HPDE6-E6E7 (cell line): ENCODE measurements around the gene ANXA4.
A peak's percentile ranks its signal among the peaks of the same experiment; 100 is the strongest.
"Not testable (repeated sequence)": the region's sequence is repeated elsewhere in the genome, so short reads cannot be mapped to it uniquely, and the experiment has no call there.

ENCODE experiments used
- DNase-seq: peaks from one replicate; pipeline ENCODE4 v3.0.0; 2011; ENCODE audit warnings: missing footprints; ENCODE audit errors: extremely low spot score

ANXA4 gene

DNA sequence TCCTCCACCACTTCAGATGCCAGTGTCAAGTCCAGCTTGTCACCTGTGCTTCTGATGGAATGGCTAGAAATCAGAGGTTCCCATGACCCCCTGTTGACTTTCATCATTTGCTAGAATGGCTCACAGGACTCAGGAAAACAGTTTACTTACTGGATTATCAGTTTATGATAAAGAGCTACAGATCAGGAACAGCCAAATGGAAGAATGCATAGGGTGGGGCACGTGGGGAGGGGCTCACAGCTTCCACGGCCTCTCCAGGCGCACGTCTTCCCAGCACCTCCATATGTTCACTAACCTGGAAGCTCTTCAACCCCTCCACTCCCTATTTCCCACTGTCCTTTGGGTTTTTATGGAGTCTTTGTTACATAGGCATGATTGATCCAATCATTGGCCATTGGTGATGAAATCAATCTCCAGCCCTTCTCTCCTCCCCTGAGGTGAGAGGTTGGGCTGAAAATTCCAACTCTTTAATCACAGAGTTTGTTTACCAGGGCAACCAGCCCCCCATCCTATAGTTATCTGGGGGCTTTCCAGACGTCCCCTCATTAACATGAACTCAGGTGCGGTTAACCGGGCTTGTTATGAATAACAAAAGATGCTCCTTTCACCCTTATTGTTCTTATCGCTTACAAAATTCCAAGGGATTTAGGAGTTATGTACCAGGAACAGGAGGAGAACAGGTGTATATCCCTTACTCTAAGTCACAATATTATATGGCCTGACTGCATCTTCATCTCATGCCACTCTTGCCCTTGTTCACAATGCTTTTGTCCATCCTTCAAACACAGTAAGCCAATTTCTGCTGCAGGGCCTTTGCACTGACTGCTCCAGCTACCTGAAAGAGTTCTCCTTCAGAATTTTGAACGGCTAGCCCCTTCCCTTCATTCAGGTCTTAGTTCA, 35.2 kb downstream of the ANXA4 start:
- no peak for DNase-seq

DNA sequence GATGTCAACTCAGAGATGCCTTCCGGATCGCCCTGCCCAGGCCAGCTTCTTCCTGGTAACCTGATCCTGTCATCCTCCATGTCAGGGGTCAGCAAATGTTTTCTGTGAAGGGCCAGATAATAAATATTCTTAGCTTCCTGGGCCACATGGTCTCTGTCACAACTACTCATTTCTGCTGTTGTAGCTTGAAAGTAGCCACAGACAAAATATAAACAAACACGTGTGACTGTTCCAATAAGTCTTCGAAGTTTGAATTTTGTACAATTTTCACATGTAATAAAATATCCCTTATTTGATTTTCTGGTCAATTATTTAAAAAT, 35.8 kb downstream of the ANXA4 start:
- DNase-seq: no peak

DNA sequence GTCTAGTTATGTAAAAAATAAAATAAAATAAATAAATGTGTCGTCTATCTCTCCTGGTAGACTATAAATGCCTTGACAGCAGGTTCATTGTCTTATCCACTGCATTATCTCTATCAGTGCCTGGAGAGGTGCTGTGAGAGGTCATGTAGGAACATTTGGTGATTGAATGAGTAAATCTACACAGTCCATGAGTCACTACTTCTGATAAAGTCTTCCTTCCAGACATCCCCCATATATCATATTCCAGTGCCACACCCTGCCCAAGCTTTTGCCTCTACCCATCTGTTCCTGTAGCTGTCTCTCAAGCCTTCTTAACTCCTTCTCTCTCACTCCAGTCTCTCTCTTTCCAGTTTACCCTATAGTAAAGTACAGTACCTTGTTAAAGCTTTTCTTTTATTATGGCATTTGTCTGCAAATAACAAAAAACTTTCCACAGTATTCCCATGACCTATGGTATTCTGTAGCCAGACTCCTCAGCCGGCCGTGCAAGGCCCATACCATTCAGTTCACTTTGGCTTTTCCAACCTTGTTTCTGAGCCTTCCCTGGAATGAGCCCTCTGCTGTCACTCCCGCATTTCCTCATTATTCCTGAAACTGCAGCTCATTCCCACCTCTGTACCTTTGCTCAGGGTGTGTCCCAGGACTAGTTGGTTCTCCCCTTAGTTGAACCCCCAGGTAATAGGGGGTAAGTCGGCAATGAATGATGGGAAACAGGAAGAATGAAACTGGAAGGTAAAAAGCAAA, 37.5 kb downstream of the ANXA4 start:
- DNase-seq: peak; percentile 73

DNA sequence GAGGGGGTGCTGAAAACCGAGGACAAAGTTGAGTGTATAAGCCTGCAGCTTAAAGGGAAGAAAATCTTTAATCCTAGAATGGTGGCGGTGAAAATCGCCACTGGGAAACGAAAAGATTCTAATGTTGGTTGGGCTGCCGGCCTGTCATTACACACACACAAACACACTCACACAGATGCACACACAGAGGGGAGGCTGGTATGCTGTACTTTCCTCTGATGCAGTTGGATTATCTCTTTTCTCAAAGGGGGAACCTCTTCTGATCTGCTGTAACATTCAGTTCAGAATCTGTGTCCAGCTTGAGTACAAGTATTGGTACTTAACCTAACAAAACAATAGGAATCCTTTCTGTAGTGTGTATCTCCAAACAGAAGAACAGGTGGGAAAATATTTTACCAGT, 39.0 kb downstream of the ANXA4 start:
- DNase-seq: no peak

DNA sequence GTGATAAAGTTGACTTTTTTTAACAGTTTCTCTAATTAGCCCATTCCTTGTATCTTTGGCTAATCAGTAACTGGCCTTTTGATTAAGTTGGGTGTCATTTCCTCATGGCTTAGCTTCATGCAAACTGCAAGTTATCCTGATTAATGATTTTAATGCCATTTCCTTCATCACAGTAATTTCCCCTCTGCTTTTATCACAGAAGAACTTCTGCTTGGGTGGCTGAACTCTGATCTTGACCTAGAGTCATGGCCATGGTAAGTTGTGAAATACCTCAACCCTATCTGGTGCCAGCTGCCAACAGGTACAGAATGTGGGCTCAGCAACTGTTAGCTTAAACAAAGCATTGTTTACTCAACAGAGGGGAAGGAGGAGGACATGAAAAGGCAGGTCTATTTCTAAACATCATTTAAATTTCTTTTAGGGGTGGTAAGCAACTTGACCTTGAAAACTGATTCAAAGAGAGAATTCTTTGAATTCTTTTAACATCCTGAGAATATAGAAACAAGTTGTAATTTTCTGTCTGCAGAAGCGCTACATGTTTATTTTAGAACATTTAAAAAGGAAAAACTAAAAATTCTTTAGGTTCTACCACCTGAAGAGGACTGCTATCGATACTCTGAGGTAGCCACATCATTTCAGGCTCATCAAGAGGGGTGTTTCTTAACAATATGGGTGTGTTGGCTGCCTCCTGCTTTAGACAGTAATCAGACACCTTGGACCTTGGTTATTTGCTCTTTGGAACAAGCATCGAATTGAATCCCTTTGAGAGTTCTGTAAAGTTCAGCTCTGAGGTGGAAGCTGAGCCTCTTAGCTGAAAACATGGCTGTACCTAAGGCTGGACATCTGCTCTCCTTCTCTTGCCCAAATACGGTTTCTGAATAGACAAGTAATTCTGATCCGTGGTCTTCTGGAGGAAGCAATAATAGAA, 39.7 kb downstream of the ANXA4 start:
- no peak for DNase-seq

DNA sequence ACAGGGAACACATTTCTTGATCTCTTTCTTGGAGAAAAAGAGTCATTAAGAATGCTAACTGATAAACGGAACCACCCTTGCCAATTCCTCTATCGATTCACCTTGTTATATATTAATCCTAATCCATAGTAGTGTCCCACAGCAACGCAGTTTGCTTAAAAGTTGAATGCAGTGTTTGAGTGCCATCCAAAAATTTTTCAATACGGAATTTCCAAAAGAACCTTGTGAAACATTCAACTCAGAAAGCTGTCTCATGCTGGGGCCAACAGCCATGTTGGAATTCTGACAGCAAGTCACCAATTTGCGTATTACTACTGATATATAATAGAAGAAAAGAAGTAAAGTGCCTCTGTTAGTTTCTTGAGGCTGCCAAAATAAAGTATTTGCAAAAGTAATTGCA, 42.3 kb downstream of the ANXA4 start:
- no peak for DNase-seq

DNA sequence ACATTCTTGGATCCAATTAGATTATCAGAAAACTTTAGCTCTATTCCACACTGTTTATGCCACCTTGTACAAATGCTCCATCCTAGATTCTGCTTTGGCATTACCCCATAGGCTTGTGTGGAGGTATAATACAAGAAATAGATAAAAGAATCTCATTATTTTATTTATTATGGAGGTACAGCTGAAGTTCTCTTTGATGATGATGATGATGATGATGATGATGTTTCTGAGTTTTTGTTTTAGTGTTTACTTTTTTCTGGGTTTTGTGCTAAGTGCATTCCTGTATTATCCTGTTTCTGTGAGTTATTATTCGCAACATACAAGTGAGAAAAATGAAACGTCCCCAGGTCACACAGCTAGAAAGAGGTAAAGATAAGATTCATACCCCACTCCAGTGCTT, 43.4 kb downstream of the ANXA4 start:
- DNase-seq: no peak

DNA sequence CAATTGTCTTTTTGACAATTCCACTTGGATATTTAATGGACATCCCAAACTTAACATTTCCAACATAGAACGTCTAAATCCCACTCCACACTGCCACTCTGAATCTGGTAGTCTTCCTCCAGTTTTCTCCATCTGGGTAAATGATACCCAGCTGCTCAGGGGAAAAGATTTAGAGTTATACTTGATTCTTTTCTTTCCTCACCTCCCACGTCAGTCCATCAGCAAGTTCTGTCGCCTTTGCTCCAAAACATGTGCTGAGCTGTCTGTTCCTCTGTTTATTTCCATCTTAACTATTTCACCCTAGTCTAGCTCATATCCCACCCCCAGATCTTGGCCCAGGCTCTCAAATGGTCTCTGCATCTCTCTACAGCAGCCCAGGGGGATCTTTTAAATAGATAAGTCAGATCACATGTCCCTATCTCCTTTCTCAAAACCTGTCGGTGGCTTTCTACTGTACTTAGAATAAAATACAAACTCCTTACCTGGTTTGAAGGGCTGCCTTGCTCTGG, 44.2 kb downstream of the ANXA4 start:
- DNase-seq: no peak

DNA sequence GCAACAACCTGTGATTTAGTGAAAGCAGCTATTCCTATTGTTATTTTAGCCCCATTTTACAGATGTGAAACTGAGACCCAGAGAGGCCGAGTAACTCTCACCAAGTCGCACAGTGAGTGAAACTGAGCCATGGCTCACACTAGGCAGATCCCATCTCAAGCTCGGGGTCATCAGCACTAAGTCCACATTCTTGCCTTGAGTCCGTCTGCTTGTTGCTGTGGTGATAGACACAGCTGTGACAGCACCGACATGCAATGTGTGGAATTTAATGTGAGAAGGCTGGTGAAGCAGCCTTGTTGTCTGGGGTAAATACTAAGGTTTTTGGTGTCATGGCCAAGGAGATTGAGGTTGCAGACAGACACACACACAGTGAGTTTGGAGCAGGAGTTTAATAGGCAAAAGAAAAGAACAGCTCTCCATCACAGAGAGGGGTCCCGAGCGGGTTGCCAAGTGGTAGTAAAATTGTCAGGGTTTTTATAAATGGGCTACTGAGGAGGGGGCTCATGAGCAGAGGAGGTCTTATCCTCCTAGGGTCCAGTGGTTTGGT, 47.3 kb downstream of the ANXA4 start:
- no peak for DNase-seq

DNA sequence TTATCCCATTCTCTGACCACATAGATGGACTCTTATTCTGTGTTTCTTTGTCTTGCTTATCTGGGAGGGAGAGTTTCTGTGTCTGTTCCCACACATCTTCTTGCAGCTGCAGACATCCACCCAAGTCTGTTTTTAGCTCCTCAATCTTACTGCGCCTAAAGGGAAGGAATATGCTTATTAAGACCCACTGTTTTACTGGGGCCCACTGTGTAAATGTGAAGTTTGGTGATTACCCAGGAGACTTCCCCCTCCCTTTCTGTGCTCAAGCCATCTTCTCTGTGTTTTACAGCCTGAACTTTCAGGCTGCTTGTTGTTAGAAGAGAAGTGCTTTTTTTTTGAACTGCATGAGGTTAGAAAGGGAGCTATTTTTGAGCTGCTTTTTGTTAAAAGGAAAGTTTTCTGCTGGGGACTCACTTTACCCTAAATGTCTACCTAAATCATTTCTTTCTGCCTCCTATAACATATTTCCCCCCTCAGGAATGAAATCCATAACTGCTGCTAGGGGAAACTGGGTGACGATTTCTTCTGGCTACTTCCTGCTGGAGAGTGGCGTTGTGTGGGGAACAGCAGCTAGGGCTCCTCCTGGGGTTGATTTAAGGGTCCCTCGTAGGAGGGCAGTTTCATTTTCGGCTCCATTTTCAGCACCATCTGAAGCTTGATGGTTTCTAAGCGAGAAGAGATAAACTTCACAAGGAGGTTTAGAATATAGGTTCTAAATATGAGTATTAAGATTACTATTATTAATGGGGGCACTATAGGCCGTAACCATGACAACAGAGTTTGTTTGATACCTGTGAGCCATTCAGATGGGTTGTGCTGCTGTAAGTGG, 48.1 kb downstream of the ANXA4 start:
- no peak for DNase-seq

DNA sequence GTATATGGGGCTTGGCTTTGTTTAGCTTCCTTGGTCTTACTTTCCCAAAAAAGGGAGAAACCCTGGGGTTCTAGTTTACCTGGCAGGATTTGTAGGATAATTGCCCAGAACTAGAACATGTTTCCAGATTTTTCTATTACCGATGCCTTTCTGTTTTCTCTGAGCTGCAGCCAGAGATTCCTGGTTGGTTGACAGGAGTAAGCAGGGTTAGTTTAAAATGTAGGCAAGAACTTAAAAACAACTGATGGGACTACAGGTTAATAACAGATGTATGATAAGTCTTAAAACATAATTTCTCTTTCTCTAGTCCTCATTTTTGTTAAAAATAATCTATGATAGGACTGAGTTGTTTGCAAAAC, 48.6 kb downstream of the ANXA4 start:
- DNase-seq: no peak

DNA sequence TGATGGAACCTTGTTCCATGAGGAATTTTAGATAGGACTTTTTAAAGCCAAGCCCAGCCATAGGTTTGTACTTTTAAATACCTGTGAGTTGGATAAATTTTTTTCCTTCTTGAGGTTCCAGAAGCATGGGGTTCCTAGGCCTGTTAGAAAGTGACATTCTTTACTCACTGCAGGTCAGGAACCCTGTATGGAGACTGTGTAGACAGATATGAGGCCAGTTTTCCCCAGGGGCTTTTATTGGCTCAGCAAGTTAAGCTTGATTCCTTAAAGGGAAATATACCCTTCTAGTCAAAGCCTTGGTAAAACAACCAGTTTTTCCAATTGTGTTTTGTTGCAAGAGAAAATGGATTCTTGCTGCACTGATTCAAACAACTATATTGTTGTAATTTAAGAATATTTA, 49.1 kb downstream of the ANXA4 start:
- no peak for DNase-seq

DNA sequence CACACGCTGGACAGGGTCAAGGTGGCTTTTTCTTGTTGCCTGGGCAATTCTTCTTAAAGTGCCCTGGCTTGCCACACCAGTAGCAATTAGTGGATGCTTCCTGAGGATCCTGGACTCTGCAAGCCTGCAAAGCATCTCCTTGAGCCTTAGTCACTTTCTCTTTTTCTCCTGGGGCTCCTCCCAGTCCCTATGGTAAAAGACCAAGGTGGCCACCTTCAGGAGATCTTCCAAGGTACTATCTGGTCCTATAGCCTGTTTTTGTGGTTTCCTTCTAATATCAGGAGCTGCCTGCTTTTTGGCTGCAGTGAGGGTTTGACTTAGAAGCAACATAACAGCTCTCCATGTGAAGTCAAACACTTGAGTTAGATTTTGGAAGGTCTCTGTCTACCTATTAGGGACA, 54.2 kb downstream of the ANXA4 start:
- no peak for DNase-seq

DNA sequence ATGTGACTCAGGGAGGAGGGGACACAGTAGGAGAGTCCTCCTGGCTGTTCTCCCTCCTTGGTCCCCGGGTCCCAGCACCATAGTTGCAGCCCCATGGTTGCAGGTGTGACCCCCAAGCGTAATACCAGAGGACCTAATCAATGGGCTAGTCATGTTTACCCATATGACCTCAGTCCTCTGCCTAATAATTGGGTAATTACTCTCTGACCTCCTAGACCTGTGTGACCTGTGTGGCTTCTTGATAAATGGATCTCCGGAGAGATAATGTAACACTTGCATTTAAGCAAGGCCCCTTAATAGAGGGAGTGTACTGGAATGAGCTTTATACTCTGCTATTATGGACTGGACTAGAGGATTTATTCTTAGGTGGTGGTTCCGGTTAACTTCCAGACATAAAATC, 55.3 kb downstream of the ANXA4 start:
- no peak for DNase-seq

DNA sequence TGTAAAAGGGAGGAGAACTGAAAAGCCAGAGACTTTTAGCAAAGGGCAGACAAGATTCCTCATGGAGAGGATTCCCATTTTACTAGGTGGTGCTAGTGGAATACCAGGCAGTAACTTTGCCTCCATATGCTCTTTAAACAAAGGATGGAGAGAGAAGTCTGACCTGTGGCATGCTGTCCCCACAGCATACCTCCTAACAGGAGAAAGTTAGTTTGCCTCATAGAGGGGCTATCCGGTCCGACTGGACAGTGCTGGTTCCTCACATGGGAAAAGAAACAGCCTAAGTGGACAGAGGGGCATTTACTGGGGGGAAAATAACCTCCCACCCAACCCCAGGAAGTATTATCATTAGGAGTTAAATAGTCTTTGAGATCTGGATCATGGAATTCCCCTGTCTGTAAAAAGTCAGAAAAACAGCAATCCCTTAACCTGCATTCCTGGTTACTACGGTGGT, 55.9 kb downstream of the ANXA4 start:
- DNase-seq: no peak

DNA sequence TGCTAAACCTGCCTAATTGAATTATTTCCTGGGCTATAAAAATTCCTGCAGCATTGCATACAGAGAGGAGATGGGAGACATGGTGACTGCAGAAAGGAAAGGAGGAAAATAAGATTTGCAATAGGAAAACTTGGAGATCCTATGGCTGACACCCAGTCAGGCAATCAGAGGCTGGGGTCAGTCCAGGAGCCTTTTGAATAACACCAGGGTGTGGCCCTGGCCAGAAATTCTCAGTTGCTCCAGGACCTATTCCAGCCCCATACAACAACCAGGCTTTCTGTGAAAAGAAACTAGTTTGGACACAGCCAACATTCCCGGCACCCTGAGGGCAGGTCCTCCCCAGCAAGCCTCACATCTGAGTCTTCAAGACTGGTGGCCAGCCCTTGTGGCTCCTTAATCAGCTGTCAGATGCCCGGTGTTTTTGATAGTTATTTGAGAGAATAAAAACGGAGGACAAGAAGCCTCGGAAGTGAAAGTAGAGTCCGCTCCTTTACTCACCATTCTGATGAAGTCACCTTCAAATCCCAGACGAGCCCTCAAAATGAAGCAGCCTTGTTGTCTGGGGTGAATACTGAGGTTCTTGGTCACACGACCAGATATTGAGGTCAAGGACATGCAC, 56.5 kb downstream of the ANXA4 start:
- peak; percentile 42 for DNase-seq

DNA sequence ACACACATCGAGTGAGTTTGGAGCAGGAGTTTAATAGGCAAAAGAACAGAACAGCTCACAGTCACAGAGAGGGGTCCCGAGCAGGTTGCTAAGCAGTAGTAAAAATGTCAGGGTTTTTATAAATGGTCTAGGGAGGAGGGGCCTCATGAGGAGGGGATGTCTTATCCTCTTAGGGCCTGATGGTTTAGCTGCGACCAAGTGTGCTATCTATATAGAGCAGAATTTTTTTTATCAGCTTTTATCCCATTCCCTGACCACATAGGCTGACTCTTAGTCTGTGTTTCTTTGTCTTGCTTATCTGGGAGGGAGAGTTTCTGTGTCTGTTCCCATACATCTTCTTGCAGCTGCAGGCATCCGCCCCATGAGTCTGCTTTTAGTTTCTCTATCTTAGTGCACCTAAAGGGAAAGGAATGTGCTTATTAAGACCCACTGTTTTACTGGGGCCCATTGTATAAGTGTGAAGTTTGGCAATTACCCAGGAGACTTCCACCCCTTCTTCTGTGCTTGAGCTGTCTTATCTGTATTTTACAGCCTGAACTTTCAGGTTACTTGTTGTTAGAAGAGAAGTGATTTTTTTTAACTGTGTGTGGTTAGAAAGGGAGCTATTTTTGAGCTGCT, 57.1 kb downstream of the ANXA4 start:
- DNase-seq: no peak

DNA sequence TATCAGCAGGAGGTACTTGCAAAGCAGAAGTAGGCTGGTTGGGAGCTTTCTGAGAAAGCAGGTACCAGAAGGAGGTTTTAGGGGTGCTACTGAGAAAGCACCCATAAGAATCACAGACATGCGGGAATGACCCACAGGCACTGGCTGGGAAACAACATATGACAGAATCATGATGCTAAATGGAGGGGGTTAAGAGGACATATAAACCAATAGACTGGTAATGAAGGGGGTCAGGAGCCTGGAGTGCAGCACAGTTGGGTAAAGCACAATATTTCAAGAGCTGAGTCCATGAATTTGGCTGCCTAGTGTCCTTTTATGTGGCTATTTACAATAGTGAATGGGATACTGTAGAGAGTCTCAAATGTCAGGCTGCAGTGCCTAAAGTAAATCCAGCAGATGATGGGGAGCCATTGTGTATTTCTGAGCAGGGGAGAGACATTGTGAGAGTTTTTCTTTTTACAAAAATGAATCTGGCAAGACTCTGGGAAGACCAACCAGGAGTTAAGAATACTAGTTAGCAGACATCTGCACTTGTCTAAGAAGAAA, 59.9 kb downstream of the ANXA4 start:
- DNase-seq: no peak

DNA sequence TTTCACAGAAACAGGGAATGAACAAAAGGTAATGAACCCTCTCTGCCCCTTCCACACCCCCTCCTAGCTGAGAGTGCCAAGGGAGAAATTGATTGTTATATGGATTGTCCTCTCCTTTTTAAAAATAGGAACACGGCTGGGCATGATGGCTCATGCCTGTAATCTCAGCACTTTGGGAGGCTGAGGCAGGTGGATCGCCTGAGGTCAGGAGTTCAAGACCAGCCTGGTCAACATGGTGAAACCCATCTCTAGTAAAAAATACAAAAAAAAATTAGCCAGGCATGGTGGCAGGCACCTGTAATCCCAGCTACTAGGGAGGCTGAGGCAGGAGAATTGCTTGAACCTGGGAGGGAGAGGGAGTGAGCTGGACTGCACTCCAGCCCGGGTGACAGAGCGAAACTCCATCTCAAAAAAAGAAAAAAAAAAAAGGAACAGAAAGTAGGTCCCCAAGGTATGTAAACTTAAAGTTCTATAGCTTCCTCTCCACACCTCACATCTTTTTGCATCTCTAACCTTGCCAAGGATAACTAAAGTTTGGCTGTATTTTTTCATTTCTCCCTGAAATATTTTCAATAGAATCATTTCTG, 60.9 kb downstream of the ANXA4 start:
- not testable (repeated sequence) for DNase-seq
